Superior temporal gyrus (tissue), 1 donor: ENCODE data around the gene RNASEH2B.

Source experiments
- DNase-seq: peaks from one replicate; pipeline ENCODE4 v3.0.0-alpha.2; 2016; ENCODE audit errors: extremely low spot score

RNASEH2B gene, protein sequence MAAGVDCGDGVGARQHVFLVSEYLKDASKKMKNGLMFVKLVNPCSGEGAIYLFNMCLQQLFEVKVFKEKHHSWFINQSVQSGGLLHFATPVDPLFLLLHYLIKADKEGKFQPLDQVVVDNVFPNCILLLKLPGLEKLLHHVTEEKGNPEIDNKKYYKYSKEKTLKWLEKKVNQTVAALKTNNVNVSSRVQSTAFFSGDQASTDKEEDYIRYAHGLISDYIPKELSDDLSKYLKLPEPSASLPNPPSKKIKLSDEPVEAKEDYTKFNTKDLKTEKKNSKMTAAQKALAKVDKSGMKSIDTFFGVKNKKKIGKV

DNA sequence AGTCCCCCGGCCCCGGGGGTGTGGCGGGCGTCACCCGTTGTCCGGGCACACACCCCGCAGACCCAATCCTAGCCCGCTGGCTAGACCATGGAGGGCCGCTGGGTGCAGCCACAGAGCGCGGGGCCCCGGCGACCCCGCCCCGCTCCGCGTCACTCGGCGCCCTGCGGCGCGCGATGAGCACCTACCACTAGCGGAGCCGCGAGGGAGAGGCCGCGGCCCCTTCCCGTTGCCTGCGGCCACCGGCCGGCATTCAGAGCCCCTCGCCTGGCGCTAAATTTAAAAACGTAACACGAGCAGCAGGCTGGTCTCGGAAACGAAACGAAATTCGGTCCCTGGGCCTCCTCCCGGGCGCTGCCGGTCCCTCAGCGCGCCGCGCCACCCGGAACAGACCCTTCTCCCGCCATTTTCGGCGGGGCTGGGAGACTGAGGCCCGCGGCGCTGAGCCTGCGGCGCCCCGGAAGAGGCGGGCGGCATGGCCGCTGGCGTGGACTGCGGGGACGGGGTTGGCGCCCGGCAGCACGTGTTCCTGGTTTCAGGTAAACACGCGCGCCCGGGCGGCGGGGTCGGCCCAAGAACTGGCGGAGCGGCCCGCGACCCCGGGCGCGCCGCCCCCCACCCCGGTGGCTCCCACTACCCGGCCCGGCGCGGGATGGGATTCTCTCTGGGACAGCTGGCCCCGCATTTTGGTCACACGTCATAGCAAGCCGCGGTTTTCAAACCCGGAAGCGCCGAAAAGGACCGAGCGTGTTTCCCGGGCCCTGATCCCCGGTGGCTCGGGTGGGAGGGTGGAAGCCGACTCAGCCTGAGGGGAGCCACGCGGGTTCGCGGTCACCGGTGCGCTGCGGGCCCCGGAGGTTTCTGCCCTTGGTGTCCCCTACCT, at the start of gene RNASEH2B:
Gene RNASEH2B, plus strand, starts transcription at position 187 of the 880 bp plus-strand sequence. Its CDS starts 286 bp downstream, at position 473.
- peak; percentile 58 for DNase-seq

DNA sequence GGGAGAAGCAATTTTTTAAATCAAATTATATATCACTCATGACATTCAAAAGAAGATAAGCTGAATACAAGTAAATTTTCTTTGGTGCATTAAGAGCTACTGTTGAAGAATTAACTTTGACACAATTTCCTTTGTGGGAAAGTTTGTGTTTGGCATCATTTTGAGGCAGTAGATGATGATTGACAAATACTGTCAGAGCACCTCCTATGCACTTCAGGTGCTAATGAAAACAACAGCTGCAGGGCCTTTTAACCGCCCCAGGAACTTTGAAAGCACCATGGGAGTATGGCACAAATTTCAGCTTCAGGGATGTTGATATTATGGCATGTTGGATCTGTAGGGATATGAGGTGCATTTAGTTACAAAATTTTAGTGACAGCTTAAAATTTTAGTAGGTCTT, 45.1 kb upstream of the RNASEH2B start:
- no peak for DNase-seq

DNA sequence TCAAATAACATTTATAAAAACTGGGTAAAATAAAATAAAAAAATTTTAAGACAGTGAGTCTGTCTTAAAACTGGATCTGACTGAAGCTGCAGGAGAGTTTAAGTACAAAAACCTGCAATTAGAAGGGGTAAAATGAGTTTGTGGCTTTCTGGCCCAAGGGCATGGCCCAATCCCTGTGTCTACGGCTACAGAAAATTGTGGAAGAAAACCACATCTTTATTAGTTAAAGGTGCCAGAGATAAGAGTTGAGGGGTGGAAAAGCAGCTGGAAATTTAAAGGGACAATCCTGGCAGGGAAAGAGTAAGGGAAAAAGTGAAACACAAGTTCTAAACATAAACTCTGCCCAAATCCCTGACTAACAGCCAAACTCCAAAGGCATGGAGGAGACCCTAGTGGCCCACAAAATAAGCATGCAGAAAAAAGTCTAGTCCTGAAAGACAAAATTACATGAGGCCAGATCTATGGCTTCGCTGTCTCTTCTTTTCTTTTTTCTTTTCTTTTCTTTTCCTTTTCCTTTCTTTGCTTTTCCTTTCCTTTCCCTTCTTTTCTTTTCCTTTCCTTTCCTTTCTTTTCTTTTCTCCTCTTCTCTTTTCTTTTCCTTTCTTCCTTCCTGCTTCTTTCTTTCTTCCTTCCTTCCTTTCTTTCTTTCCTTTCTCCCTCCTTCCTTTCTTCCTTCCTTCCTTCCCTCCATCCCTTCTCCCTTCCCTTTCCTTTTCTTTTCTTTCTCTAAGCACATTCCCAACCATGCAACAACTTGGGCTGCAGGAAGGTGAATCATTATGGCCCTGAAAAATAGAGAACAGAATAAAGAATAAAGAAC, 42.6 kb upstream of the RNASEH2B start:
- no peak for DNase-seq

DNA sequence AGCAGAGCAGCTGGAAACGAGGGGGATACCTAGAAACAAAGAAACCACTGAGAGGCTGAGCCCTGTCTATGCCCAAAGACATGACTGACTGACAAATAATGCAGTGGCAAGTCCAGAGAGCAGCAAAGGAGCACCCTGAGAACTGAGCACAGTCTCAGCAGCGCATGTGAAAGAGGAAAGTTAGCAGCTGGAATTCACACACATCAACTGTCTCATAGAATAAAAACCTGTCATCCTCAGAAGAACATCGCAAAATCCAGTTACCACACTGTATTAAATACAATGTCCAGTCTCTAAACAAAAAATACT, 42.0 kb upstream of the RNASEH2B start:
- no peak for DNase-seq

DNA sequence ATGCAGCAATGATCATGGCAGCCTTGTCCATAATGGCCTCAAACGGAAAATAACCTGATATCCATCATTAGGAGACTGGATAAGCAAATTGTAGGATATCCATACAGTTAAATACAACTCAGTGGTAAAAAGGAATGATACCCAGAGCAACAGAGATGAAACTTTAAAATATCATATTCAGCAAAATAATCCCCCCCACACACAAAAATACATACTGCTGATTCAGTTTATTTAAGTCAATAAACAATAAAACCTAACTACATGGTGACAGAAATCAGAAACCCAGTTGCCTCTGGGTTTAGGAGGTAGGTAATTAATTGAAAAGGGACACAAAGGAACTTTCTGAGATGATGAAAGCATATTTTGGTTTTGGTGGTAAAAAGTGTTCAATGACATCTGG, 38.2 kb upstream of the RNASEH2B start:
- DNase-seq: no peak

DNA sequence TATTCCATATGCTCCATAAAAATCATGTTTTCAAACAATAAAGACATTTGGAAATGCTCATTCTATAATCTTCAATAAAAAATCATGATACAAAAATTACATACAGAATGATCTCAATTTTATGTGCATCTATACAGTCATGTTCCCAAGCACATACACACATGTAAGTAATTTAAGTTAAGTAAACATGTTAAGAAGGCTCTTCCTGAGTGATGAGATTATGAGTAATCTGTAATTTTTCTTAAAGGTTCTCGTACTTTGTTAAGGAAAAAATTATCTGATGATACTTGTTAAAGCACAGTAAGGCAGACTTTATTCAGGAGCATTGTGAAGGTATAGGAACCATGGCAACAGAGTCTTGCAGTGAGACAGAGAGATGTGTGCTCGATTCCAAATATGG, 36.1 kb upstream of the RNASEH2B start:
- no peak for DNase-seq

DNA sequence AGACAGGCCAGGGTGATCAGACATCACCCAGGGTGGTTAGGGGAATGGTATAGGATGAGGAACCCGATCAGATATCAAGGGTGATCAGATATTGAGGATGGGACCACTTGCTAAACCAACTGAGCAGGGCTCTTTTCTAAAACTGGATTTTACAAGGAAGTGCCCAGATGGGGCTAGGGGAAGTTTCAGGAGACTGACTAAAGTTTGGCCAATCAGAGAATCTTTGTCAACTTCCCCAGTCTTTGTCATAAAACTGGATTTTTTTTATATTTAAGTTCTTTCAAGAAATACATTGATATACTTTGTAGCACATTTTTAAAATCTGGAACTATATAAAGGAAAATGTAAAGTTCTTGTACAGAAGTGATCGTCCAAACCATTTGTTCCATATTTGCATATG, 35.6 kb upstream of the RNASEH2B start:
- DNase-seq: no peak

DNA sequence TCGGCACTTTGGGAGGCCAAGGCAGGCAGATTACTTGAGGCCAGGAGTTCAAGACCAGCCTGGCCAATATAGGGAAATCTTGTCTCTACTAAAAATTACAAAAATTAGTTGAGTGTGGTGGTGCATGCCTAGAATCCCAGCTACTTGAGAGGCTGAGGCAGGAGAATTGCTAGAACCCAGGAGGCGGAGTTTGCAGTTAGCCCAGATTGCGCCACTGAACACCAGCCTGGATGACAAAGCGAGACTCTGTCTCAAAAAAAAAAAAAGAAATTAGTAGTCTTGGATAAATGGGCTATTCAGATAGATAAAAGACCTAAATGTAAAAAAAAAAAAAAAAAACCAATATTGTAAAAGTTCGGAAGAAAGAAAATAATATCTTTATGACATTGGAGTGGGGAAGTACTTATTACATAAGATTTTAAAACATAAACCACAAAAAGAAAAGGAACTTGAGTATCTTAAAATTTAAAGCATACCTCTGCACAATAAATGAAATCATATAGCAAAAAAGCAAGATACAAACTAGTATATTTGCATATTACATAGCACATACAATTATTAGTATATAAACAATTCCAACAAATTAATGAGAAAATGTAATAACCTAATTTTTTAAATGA, 26.7 kb upstream of the RNASEH2B start:
- no peak for DNase-seq

DNA sequence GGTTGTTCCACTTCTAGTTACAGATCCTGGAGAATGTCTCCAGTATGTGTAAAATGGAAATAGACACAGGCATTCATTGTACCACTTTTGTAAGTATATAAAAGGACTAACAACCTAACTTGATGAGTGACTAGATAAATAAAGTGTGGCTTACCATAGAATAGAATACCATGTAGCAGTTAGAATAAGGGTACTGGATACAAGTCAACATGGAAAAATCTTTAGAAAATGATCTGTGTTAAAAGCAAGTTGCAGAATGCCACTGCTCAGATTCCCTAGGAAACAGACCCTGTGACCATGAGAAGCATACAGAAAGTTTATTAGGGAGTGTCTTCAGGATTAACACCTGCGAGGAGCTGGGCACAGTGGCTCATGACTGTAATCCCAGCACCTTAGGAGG, 25.9 kb upstream of the RNASEH2B start:
- DNase-seq: no peak

DNA sequence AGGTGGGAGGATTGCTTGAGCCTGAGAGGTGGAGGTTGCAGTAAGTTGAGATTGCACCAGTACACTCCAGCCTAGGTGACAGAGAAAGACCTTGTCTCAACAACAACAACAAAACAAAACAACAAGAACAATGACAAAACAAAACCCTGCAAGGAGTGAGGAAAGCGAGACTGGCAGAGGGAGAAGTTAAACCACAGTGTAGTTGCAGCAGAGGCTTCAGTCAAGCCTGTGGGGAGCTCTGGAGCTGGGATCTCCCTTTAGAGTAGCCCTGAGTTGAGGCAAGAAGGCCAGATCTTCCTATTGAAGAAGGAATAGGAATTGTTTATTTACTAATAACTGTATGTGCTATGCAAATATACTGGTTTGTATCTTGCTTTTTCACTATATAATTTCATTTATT, 25.3 kb upstream of the RNASEH2B start:
- DNase-seq: no peak

DNA sequence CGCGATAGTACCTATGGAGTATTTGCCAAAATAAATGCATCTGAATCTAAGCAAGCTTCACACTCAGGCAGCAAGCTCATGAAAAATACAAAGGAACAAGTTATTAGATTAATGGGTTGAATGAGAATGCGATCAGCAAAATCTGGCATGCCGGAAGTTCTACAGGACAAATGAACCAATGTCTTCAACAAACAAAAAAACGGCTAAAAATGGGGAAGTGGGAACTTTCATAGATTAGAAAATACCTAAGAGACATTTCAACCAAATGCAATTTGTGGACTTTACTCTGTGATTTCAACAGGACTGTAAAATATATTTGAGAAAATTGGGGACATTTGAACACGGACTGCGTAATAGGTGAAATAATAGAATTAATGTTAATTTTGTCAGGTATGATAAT, 22.4 kb upstream of the RNASEH2B start:
- DNase-seq: no peak

DNA sequence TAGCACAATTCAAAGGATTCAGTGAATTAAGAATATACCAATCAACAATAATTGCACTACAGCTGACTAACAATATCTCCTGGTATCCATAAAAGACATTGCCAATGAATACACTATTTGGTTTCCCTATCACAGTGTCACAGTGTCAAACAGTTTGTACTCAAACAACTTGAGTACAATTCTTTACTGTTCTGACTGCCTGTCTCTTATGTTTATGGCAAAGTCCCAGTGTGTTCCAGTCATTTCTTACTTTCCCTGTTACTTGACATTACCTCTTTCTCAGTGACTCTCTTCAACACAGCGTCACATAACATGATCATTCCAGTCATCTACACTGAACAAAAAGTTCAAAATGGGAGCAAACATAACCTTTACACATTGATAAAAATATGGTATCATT, 21.2 kb upstream of the RNASEH2B start:
- DNase-seq: no peak

DNA sequence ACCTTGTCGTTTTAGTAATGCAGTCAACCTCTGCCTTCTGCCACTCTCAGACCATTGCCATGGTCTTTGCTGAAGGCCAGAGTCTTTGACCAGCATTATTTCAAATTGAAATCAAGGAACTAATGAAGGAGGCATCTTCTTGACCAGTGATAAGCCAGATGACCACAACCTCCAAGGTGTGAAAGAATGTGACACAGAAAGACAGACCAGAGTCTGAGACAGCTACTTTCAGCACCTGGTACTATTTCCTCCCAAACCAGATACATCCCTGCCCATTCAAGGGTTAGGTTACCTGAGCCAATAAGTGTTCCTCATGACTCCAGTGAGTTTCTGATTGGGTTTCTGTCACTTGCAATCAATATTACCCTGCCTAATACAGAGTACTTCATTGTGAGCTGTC, 20.3 kb upstream of the RNASEH2B start:
- DNase-seq: no peak

DNA sequence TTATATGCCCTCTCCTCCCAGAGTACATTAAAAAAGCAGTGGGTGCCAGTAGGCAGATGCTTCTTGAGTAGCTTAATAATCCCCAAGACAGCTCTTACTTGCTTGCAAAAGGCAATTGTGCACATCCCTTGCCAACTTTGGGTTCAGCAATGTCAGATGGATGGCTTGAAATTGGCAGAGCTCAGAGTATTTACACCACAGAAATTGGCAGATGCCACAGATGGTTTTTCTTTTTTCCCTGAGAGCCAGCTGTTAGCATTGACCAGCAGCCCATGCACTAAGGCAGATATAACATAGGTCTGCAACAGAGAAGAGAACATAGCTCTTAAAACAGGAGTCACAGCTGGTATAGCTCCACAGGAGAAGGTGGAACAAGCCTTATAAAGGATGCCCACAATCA, 18.4 kb upstream of the RNASEH2B start:
- no peak for DNase-seq

DNA sequence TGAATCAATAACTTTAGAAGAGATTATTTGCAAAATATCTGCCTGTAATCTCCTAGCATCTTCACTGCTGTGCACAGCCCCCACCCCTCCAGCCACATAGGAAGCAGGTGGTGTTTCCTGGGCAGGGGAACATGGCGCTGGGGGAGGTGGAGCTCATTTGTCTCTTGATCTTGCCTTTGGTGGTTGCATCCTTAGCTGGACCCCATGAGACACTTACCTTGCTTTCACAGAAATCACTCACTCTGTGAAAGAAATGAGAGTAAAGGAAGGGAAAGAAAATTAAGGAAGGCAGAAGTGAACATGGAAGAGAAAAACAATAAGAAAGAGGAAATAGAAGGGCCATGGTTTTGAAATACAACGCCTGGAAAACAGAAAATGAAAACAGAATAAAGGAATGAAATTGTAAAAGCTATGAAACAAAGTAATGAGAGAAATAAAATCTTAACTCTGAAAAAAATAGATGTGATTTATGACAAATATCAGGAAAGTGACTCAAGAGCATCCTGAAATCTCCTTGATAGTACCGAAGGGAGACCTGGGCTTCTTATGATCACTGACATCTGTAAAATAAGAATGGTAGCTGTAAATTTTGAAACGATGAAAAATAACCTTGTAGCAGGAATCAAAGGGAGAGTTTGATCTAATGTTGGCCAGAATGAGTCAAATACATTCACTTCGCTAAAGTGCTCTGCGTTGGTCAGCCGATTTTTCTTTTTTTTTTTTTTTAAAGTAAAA, 17.2 kb upstream of the RNASEH2B start:
- no peak for DNase-seq

DNA sequence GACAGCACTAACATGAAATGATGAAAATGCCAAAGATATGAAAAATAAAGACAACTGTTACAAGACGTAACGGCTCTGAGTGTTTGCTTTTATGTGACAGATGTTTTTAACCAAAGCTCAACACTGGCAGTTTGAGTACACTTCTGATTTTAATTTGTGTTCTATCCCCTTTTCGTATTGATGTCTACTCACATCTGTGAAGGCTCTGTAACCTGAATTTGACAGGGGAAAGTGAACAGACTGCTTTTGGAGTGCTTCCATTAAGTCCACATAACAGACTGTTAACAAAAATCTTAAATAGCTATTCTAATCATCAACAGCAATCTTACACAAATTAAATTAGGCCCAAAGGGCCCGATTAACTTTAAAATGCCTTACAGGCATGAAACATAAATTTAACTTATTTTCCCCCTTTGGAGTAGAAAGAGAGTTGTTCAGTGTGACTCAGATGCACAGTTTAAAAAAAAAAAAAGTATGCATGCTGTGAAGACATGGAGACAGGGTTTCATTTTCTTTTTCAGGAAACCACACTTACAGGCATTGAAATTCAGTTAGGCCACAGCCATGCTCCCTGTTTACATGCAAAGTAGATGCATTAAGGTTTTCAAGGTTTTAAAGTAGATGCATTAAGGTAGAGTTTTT, 16.3 kb upstream of the RNASEH2B start:
- no peak for DNase-seq

DNA sequence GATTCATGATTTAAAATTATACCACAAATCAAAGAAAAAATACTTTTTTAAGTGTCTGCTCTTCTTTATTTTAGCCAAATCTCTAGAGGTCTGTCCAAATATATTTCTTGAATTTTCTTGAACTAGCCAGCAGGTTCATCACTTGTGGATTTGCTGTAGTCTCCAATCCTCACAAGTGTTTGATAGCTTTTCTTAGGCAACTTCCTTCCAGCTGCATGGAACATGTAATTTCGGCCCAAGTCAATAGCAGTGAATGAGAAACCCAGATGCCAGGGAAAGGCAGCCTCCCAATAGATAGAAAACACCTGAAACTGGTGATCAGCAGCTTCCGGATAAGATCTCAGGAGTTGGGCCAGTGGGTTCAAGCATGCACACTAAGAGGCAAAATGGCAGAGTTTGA, 15.6 kb upstream of the RNASEH2B start:
- no peak for DNase-seq

DNA sequence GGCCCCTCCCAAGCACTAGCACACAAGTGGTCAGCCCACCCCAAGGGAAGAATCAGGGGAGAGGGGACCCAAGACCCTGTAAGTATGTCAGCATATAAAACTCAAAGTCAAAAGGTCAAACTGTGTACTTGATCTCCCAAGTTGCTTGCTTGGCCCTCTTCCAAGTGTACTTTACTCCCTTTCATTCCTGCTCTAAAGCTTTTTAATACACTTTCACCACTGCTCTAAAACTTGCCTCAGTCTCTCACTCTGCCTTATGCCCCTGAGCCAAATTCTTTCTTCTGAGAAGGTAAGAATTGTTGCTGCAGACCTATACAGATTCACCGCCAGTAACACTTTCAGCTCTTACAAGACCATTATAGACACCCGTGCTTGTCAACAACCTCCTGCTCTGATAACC, 15.1 kb upstream of the RNASEH2B start:
- no peak for DNase-seq

DNA sequence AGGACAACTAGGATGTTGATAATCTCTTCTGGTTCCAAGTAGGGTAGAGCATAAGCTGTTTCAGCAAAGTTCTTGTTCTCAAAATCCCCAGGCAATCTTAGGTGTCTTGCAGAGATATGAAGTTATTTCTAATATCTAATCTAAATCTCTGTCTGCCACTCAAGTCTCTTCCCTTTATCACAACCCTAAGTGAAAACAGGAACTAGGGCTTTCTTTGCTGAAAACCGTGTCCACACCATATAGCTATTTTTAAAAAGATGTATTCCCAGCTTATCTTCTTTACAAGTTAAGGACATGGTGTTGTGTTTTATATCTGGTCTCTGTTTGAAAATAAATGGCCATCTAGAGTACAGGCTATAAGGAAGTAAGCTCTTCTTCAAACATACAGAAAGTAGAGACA, 11.3 kb upstream of the RNASEH2B start:
- no peak for DNase-seq

DNA sequence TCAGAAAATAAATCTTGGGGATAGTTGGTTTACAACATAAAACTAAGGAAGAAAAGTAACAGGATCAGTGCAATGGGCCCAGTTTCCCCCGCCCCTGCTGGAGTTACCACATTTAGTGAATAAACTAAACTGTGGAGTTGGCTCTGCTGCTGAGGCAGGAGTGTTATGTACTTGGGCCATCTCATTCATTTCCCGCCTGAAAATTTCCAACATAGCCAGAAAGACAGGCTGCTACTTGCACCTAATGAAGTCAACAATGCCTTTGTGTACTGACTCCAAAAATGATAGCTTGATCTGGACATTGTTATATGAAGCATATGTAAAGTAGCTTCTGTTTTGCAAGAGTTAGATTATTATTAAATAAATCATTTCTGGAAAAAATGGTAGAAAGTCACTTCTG, 7.9 kb upstream of the RNASEH2B start:
- no peak for DNase-seq

DNA sequence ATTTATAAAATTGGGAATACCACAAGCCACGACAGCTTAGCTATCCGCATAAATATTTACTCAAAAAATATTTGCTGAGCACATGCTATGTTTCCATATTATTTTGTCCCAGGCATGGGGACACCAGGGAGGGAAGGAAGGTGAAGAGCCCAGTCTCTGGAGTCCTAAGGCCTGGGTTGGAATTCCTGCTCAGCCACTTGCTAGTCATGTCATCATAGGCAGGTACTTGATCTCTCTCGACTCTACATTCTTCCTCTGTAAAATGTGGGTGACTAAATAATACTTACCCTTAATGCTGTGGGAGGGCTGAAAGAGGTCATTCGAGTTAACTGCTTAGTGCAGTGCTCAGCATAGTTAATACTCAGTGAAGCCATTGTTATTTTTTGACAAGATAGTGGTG, 4.3 kb upstream of the RNASEH2B start:
- DNase-seq: no peak
